Activated gamma-delta T cell treated with anti-CD3 and anti-CD28 coated beads, Interleukin-2, amount 50 U/mL, for 16 hours (primary cell): Measurements from ENCODE around the gene DAPK1.

ENCODE experiments used
- DNase-seq: peaks from one replicate; pipeline ENCODE4 v3.0.0-alpha.2; 2020; ENCODE audit warnings: low read depth

DAPK1 gene

DNA sequence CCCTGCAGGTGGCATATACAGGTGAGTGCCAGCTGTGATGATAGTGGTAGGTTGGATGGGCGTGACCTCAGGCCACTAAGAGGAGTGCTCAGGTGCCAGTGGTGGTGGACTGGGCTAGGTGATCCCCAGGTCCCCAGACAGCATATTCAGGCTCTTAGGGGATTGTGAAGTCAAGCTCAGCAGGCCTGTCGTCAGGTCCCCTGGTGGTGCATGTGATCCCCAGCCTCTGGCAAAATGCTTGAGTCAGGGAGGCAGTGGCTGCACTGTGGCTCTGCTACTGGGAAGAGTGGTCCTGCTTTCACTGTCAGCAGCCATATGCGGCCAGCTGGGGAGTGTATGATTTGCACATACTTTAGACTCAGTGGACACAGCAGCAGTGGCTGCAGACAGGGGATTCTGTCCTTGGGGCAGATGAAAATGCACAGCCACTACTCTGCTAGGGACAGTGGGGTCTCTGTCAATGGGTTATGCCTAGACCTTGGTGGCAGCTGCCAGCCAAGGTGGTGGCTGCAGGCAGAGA is 196.6 kb downstream of the DAPK1 start:
- no peak for DNase-seq

DNA sequence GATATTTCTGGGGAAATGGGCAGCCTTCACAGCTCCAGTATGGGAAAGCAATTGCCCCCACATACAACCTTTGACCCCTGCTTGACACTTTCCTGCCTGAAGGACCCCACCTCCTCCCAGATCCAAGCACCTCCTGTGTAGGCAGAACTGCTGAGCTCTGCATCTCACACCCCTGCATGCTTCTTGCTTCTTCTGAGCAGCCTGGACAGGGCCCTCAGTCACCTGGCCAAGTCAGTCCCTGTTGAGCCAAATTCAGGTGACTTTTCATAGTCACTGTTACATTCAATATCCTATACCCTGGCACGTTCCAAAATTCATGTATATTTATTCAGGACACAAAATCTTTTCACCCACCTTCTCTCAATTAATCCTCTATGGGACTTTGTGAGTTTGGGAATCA is 197.9 kb downstream of the DAPK1 start:
- DNase-seq, result no peak

DNA sequence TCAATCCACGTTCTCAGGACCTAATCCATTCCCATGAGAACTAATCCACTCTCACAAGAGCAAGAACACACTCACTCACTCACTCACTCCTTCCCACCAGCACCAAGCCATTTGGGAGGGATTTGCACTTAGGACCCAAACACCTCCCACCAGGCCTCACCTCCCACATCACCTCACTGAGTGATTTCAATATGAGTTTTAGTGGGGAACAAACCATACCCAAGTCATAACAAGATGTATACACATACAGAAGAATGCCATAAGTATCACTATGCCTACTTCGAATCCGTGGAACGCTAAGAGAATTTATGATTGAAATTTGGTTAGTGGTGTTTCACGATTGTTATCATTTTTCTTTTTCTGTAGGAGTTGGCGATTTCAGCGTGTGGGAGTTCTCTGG is 199.0 kb downstream of the DAPK1 start:
- DNase-seq, result no peak

DNA sequence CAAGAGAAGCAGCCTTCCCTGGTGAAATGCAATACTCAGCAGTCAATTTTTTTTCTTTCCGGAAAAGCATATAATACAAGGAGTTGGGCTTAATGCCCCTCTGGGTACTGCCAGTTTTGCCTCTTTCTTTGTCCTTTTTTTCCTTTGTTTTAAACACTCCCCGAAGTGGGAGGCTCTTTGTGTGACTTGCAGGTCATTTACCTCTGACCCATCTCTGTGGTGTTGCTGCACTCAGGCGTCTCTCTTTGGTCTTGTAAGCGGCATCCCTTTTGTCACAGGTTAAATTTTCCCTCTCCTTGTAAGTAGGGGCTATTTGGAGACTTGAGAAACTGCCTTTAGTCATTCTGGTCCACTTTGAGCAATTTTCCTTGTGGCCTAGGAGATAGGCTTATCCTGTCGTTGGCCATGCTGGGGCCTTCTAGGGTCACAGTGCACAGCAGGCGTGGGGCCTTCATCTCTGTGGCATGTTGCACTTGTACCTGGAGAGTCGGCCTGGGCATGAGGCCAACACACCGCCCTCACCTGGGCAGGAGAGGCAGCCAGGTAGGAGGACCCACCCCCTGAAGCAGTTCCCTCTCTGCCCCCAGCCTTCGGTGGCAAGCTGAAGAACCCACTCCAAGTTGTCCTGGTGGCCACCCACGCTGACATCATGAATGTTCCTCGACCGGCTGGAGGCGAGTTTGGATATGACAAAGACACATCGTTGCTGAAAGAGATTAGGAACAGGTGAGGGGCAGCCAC is 200.6 kb downstream of the DAPK1 start:
- no peak for DNase-seq

DNA sequence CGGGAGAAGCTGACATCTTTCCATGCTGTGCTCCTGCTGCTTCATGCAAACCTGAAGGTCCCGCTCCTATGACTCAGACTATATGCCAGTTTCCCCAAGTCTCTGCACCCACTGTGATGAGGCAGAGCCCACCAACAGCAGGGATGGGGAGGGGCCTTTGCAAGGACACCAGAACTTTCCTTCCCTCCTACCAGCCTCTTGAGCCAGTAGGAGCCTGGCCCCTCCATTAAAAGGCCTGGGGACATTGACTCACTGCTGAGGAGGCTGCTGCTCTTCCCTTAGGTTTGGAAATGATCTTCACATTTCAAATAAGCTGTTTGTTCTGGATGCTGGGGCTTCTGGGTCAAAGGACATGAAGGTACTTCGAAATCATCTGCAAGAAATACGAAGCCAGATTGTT is 202.2 kb downstream of the DAPK1 start:
- no peak for DNase-seq

DNA sequence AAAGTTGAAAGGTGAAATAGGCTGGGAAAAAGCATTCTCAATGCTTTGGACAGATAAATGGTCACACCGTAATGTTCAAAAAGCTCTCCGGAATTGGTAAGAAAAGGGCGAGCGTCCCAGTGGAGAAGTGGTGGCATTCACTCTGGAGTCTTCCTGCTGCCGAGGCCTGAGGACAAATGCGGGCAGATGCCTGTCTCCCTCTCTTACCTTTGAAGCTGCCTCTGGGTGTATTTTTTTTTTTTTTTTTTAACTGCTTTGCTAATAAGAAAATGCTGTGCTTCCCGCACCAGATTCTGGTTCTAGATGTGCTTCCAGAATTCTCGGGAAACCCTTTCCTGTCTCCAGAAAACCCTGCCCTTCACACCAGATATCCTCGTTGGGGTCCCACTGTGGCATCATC is 203.8 kb downstream of the DAPK1 start:
- no peak for DNase-seq

DNA sequence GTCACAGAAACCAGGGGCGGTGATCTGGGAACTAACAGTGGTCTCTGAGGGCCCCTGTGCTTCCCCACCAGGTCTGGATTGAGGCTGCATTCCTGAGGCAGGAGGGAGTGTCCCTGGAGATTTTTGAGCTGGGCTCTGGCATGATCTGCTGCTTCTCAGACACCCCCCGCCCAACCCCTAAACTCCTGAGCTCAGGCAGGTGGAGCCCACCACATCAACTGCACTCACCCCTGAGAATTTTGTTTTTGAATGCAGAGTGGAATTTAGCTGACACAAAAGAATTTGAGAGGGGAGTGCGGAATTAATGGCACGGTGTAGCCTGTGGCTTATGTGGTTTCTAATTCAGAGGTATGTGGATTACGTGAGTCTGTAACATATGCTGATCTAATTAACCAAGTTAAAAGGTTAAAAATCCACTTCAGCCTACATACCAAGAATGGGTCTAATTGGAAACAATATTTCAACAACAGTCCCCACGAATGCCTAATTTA is 204.3 kb downstream of the DAPK1 start:
- DNase-seq, result no peak

DNA sequence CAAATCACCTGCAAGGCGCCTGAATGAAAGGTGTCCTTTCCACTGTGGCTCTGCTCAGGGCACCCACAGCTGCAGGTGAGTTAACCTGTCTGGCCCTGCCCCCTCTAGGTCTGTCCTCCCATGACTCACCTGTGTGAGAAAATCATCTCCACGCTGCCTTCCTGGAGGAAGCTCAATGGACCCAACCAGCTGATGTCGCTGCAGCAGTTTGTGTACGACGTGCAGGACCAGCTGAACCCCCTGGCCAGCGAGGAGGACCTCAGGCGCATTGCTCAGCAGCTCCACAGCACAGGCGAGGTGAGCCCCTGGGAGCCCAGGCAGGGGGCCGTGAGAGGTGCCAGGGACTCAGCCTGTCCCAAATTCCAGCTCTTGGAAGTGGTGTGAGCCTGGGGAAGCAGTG is 205.3 kb downstream of the DAPK1 start:
- DNase-seq, result no peak

DNA sequence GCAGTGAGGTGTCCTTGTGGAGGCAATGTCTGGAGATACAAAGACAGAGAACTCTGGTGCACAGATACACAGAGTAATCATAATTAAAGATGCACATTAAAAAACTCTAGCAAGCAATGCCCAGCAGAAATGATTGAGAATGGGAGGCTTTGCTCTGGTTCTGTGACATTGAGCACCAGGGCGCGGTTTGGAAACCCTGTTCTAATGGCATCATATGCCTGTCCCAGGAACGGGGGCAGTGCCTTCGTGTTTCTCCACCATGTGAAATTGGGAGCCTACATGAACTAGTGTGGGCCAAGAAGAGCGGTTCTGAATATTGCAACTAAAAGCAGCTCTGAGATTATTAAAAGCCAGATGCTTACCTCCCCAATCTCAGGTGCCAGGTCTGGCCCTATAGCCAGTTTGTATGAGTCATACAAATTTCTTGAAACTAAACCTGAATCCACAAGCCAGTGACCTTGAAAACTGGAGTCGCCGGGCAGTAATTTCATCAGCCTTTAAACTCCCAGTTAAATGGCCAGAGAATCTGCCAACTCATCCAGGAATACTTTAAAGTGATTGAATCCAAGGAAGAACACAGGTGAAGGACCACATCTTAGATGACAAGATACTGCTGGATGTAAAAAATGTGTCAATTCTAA is 206.1 kb downstream of the DAPK1 start:
- DNase-seq, result no peak

DNA sequence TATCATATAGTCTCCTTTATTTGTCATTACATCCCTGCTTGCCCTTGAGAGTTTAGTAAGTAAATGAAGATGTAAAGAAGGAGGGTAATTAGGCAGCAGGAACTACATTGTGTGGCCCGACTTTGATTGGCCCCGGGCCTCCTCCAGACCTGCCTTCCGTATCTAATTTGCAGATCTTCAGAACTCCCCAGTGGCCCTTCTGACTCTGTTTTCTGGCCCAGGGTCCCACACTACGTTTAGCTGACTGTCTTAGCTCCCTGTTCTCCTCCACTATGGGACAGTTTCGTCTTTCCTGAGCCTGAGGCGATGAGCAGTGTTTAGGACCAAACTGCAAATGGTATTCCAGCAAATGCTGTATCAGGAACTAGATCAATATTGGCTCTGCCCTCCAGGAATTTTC is 206.7 kb downstream of the DAPK1 start:
- no peak for DNase-seq

DNA sequence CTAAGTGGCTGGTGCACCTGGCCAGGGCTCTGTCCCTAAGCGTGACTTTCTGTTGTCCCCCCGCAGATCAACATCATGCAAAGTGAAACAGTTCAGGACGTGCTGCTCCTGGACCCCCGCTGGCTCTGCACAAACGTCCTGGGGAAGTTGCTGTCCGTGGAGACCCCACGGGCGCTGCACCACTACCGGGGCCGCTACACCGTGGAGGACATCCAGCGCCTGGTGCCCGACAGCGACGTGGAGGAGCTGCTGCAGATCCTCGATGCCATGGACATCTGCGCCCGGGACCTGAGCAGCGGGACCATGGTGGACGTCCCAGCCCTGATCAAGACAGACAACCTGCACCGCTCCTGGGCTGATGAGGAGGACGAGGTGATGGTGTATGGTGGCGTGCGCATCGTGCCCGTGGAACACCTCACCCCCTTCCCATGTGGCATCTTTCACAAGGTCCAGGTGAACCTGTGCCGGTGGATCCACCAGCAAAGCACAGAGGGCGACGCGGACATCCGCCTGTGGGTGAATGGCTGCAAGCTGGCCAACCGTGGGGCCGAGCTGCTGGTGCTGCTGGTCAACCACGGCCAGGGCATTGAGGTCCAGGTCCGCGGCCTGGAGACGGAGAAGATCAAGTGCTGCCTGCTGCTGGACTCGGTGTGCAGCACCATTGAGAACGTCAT is 208.5 kb downstream of the DAPK1 start:
- no peak for DNase-seq

DNA sequence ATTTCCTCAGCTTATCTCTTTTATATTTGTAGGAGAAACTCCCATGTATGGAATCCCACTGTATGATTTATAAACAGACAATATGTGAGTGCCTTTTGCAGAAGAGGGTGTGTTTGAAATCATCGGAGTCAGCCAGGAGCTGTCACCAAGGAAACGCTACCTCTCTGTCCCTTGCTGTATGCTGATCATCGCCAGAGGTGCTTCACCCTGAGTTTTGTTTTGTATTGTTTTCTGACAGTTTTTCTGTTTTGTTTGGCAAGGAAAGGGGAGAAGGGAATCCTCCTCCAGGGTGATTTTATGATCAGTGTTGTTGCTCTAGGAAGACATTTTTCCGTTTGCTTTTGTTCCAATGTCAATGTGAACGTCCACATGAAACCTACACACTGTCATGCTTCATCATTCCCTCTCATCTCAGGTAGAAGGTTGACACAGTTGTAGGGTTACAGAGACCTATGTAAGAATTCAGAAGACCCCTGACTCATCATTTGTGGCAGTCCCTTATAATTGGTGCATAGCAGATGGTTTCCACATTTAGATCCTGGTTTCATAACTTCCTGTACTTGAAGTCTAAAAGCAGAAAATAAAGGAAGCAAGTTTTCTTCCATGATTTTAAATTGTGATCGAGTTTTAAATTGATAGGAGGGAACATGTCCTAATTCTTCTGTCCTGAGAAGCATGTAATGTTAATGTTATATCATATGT is 210.3 kb downstream of the DAPK1 start:
- DNase-seq, result no peak

DNA sequence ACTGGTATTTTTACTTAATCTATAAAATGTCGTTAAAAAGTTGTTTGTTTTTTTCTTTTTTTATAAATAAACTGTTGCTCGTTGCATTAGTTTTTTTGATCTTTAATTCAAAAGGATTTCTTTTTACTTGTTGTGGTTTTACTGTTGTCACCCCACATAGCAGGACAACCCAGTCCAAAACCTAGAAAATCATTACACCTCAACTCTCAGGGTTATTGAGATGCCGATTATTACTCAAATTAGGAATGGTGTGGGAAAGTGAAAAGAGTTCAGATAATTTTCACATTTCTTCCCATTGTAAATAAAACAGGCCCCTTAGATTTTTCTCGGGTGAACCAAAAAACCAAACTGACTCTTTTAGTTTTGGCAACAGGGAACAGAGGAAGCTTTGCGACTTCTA is 210.9 kb downstream of the DAPK1 start:
- DNase-seq, result no peak

DNA sequence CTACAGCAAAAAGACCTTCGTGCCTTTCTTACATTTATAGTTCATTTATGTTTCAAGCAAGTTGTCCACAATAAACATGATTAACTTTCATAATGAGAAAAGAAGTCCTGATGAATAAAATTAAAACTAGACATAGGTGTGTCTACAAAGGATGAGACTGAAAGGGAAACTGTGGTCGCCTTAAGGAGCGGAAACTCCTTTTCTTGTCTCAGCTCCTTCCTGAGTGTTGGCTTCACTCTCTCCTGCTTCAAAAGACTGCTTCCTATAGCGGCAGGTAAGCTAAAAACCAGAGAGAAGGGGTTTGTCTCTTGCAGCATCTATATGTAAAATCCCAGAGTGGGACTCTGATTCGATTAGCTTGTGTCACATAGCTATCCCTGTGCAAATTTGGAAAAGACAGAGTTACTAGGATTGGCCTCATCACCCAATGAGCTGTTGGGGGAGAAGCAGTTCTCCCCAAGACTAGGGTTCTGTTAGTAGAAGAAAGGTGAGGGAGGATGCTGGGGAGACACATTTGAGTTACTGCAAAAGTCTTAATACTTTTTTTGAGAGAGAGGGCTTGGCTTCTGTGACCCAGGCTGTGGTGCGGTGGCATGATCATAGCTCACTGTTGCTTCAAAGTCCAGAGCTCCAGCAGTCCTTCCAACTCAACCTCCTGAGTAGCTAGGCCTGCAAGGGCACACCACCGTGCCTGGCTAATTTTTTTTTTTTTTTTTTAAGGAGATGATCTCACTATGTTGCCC is 211.5 kb downstream of the DAPK1 start:
- no peak for DNase-seq

DNA sequence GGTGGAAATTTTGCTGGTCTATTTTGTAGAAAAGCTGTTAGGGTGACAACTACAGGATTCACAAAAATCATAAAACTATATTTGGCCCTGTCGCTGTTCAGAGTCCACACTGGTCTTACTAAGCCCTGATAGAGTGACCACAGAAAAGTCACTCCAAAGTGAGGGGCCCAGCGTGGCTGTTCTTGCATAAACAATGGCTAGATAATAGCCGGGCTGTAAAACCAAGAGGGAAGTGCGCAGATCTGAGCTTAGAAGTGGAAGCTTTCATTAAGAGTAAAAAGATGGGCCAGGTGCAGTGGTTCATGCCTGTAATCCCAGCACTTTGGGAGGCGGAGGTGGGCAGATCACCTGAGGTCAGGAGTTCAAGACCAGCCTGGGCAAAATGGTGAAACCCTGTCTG is 212.8 kb downstream of the DAPK1 start:
- DNase-seq, result no peak

DNA sequence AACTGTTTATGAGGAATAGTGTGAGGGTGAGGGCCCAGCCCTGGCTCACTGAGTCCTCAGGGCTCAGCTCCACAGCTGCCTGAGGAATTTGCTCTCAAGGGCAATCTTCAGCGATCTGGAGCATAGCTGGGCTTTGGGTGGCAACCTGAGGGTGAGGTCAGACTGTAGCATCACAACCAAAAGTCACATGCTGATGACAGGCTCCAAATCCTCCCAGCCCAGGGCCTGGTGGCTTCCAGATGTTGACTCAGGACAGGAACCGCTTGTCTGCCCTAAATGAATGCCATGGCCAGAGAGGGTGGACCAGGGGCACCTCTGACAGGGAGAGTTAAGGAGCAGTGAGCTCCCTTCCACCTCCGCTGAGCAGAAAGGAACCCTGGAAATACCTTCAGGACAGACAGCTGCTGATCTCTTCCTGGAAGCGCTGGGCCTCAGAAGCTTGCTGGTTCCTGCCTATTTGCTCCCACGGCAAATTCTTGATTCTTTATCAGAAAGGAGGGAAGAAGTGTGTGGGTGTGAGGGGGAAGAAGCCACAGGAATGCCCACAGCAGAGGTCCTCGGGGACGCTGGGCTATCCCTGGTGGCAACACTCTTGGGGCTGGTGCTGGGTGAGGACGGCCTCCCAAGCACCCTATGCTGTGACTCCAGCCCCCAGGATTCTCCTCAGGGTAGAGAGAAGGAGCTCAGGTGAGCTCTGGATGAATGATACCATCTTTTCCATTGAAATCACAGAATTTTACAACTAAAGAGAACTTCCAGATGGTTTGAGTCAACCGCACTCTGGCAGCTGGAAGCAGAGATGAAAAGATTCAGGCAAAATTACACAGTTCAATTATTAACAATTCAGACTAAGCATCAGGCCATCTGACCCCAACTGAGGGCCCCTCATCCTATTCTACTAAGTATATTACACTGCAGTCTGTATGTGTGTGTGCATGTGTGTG is 214.5 kb downstream of the DAPK1 start:
- no peak for DNase-seq

DNA sequence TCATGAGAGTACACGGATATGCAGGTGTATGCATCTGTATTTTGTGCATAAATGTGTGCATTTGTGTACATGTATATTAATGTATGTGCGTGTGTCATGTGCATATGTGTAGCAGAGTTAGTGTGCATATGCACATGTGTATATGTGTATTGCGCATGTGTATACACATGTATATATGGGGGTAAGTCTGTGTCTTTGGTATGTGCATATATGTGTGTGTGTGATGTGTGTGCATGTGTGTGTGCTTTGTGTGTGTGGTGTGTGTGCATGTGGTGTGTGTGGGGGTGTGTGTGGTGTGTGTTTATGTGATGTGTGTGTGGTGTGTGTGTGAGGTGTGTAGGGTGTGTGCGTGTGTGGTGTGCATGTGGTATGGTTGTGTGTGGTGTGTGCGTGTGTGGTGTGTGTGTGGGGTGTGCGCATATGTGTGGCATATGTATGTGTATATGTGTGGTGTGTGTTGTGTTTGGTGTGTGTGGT is 215.2 kb downstream of the DAPK1 start:
- no peak for DNase-seq

DNA sequence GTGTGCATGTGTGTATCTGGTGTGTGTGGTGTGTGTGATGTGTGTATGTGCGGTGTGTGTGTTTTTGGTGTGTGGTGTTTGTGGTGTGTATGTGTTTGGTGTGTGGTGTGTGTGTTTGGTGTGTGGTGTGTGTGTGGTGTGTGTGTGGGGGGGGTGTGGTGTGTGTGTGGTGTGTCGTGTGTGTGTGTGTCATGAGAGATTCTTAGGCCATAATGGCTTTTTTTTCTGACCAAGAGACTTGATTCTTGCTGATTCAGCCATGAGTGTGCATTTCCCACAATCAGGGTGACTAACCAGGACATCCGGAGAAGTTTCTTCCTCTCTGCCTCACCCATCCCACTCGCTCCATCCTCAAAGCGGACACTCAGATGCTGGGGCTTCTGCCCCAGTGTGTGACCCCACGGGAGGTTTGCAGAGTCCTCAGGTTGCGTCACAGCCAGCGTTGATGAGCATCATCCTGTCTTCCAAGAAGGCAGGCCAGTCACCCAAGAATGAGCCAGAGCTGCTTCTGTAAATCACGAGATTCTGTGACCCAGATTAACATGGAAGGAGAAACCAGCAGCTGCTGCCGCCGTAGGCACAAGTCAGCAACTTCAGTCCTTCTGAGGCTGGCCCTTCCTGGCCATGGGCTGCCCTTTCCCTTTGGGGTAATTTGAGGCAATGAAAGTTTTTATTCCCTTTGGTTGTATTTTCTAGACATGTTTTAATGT is 215.8 kb downstream of the DAPK1 start:
- no peak for DNase-seq

DNA sequence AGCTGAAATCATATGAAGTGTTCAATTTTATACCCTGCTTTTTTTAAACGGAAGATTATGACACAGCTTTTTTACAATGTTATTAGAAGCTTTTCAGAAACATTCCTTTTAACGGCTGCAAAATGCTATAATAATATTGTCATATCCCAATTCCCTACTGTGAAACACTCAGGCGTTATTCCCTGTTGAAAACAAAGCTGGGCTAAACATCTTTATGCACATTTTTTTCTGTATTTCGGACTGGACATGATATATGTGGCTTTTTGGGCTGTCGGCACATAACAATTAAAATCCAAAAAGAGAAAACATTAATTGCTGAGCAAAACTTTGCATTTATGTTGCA is 216.3 kb downstream of the DAPK1 start:
- DNase-seq, result no peak

DNA sequence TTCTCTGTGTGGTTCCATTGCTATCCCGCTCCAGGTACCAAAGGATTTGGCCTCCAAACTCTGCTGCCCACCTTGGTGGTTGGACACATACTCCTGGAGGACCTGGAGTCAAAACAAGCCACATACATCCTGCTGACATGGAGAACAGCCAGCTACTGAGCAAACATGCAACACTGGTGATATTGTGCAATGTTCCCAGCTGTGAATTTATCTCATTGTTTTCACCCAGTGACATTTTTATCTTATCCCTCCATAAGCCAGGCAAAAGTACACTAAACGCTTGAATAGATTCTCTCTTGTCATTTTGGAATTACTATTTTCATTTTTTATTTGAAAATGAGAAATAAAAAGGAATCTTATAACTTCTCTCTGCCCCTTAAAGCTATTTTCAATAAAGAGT is 217.2 kb downstream of the DAPK1 start:
- no peak for DNase-seq
